NT2/D1 (cell line): Measurements from ENCODE around the gene TLE6.

Source experiments
- SUZ12 ChIP-seq: IDR thresholded peaks from 2 replicates; pipeline ENCODE4 v1.6.1; 2011; ENCODE audit not compliant: insufficient read length, insufficient read depth; ENCODE audit errors: extremely low read depth
- YY1 ChIP-seq: IDR thresholded peaks from 2 replicates; pipeline ENCODE4 v1.6.1; 2011; ENCODE audit not compliant: insufficient read length, insufficient read depth

DNA sequence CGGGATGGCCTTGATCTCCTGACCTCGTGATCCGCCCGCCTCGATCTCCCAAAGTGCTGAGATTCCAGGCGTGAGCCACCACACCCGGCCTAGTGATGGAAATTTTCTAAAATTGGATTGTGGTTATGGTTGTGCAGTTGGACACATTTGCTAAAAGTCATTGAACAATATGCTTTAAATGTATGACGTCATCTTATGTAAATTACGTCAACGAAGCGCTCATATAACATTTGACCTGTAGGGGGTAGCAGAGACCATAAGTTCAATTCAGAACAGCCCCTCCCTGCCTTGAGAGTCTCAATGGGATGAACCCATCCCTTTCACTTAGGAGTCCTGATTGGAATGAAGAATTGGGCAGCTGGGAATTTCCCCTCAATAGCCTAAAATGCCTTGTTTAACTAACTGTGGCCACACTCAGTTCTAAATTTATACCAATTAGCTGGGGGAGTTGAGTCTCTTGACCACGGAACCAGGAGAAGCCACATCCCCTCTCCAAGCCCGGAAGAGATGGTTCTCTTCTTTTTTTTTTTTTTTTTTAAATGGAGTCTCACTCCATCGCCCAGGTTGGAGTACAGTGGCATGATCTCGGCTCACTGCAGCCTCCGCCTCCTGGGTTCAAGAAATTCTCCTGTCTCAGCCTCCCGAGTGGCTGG lies 15.2 kb upstream of the TLE6 start:
- no peak for TF ChIP-seq YY1
- TF ChIP-seq SUZ12 = no peak
